Astrocyte (in vitro differentiated cells and primary cell): ENCODE results near the gene GREB1. TPM values are rescaled to one million over a fixed set of nuclear protein-coding genes. Genes with fewer than 3 reads are reported as not detected.

Source experiments
- DNase-seq: peaks from one replicate; pipeline ENCODE4 v3.0.0-alpha.2; 2010; ENCODE audit warnings: low read depth
- FAIRE-seq: peaks from 2 replicates; lab custom pipeline; 2011; peaks lifted over from hg19 to GRCh38; lab: Jason Lieb, UNC
- H2AFZ ChIP-seq: 2 replicates; pipeline ENCODE4 v1.6.0; 2012; ENCODE audit warnings: low read depth, low read length, inconsistent platforms
- H3K27ac ChIP-seq: 2 replicates; pipeline ENCODE4 v1.5.1; 2011; ENCODE audit warnings: low read depth, low read length, inconsistent platforms
- H3K27me3 ChIP-seq: 2 replicates; pipeline ENCODE4 v1.6.0; 2011; ENCODE audit warnings: low read length, inconsistent platforms; ENCODE audit not compliant: insufficient read depth
- H3K36me3 ChIP-seq: 2 replicates; pipeline ENCODE4 v1.5.1; 2011; ENCODE audit warnings: low read length, inconsistent platforms; ENCODE audit not compliant: insufficient read depth
- H3K4me1 ChIP-seq: 2 replicates; pipeline ENCODE4 v1.5.1; 2011; ENCODE audit warnings: low read length, inconsistent platforms; ENCODE audit not compliant: insufficient read depth
- H3K4me2 ChIP-seq: 2 replicates; pipeline ENCODE4 v1.6.0; 2012; ENCODE audit warnings: low read length, inconsistent platforms
- H3K4me3 ChIP-seq: 2 replicates; pipeline ENCODE4 v1.5.1; 2011; ENCODE audit warnings: low read depth, mild to moderate bottlenecking, low read length, inconsistent platforms; ENCODE audit not compliant: insufficient read depth
- H3K79me2 ChIP-seq: 2 replicates; pipeline ENCODE4 v1.6.0; 2012; ENCODE audit warnings: mild to moderate bottlenecking, low read length, inconsistent platforms; ENCODE audit not compliant: insufficient read depth
- H3K9ac ChIP-seq: 2 replicates; pipeline ENCODE4 v1.6.0; 2012; ENCODE audit warnings: mild to moderate bottlenecking, low read length, inconsistent platforms
- H3K9me3 ChIP-seq: 2 replicates; pipeline ENCODE4 v1.5.1; 2012; ENCODE audit warnings: low read depth, mild to moderate bottlenecking, low read length, inconsistent platforms; ENCODE audit not compliant: insufficient read depth
- H4K20me1 ChIP-seq: 2 replicates; pipeline ENCODE4 v1.6.0; 2012; ENCODE audit warnings: low read length, inconsistent platforms; ENCODE audit not compliant: insufficient read depth
- H3K27ac Mint-ChIP-seq: one replicate; pipeline ENCODE4 v1.8.0; 2021; ENCODE audit warnings: mild to moderate bottlenecking, mixed read lengths; ENCODE audit not compliant: unreplicated experiment
- H3K27me3 Mint-ChIP-seq: one replicate; pipeline ENCODE4 v1.8.0; 2021; ENCODE audit warnings: low read depth, mixed read lengths; ENCODE audit not compliant: unreplicated experiment
- H3K36me3 Mint-ChIP-seq: one replicate; pipeline ENCODE4 v1.8.0; 2021; ENCODE audit warnings: low read depth, mixed read lengths; ENCODE audit not compliant: unreplicated experiment
- H3K4me1 Mint-ChIP-seq: one replicate; pipeline ENCODE4 v1.8.0; 2021; ENCODE audit warnings: low read depth, mixed read lengths; ENCODE audit not compliant: unreplicated experiment
- H3K4me3 Mint-ChIP-seq: one replicate; pipeline ENCODE4 v1.8.0; 2021; ENCODE audit warnings: mild to moderate bottlenecking, moderate library complexity, mixed read lengths; ENCODE audit not compliant: unreplicated experiment
- H3K9me3 Mint-ChIP-seq: one replicate; pipeline ENCODE4 v1.8.0; 2021; ENCODE audit warnings: mild to moderate bottlenecking, mixed read lengths; ENCODE audit not compliant: unreplicated experiment
- EZH2 ChIP-seq: IDR thresholded peaks from 2 replicates; pipeline ENCODE4 v1.6.1; 2012; ENCODE audit warnings: mild to moderate bottlenecking, low read length, inconsistent platforms; ENCODE audit not compliant: insufficient read depth
- total RNA-seq: library from RNA; stranded (reverse); gene quantifications from 2 replicates; pipeline ENCODE4 v1.2.1, GENCODE V29; 2021
- TF ChIP-seq, protein P1 (sequence below): IDR thresholded peaks from 2 replicates; pipeline ENCODE4 v1.5.1; 2011; ENCODE audit warnings: low read depth, mild to moderate bottlenecking, inconsistent platforms, low read length, moderate library complexity; ENCODE audit not compliant: insufficient read depth

GREB1 gene
- total RNA-seq, 1 donor from 2014 or later = 14.5 TPM

DNA sequence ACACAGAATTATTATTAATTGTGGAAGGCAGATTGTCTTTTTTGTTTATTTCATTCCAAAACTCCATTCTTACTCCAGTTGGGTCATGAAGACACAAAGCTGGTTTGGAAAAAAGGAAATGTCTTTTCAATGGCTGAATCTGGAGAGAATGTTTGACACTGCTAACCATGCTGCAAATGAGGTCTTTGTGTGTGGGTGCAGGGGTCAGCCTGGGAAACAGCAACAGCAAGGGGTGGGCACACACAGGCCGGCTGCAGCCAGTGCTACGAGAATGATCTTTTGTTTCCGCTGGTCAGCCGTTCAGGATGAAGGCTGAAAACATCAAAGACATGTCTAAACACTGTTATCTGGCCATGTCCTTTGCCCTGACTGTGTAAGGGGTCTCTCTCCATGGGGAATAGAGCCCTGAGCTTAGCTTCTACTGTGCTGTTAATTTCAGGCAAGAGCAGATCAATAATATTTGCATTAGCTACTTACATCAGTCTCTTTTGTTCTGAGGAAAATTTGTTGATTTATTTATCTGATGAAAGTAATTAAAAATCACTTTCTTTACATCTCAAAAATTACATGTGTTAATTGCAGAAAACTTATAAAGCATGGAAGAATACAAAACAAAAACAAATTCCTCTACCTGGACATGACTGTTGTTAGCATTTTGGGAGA lies 34.6 kb upstream of the GREB1 start:
- Histone ChIP-seq H3K9me3 (peaks cover 3% of the 10 kb centered on the region), H2AFZ (no peak overlapping the region), H3K27me3 (peaks cover 25% of the 10 kb centered on the region), H3K79me2 (no peaks in the 10 kb centered on the region), H3K36me3 (no peaks in the 10 kb centered on the region), H3K4me2 (no peak overlapping the region), H3K4me1 (peaks cover 5% of the 10 kb centered on the region), H3K4me3 (no peak overlapping the region), H3K9ac (no peak overlapping the region), H4K20me1 (no peaks in the 10 kb centered on the region), H3K27ac (no peak overlapping the region)
- Mint-ChIP-seq H3K27ac (peak overlapping the region; percentile 72), H3K9me3 (peaks cover 6% of the 10 kb centered on the region), H3K36me3 (no peaks in the 10 kb centered on the region), H3K4me3 (peak overlapping the region; percentile 27), H3K4me1 (peaks cover 23% of the 10 kb centered on the region), H3K27me3 (no peaks in the 10 kb centered on the region)
- FAIRE-seq (no peak), DNase-seq (no peak)
- TF ChIP-seq EZH2 = no peak
- TF ChIP-seq, protein P1, sequence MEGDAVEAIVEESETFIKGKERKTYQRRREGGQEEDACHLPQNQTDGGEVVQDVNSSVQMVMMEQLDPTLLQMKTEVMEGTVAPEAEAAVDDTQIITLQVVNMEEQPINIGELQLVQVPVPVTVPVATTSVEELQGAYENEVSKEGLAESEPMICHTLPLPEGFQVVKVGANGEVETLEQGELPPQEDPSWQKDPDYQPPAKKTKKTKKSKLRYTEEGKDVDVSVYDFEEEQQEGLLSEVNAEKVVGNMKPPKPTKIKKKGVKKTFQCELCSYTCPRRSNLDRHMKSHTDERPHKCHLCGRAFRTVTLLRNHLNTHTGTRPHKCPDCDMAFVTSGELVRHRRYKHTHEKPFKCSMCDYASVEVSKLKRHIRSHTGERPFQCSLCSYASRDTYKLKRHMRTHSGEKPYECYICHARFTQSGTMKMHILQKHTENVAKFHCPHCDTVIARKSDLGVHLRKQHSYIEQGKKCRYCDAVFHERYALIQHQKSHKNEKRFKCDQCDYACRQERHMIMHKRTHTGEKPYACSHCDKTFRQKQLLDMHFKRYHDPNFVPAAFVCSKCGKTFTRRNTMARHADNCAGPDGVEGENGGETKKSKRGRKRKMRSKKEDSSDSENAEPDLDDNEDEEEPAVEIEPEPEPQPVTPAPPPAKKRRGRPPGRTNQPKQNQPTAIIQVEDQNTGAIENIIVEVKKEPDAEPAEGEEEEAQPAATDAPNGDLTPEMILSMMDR = no peak

- no peaks in the 10 kb centered on the region for H3K27me3 Mint-ChIP-seq
- no peak overlapping the region for H3K9ac ChIP-seq
- peaks cover 26% of the 10 kb centered on the region for H3K4me1 Mint-ChIP-seq
- no peak overlapping the region for H3K4me2 ChIP-seq
- no peaks in the 10 kb centered on the region for H3K36me3 Mint-ChIP-seq
- H2AFZ ChIP-seq = no peak overlapping the region
- no peak overlapping the region for H3K4me3 ChIP-seq
- no peaks in the 10 kb centered on the region for H4K20me1 ChIP-seq
- H3K9me3 ChIP-seq = peaks cover 3% of the 10 kb centered on the region
- no peak for TF ChIP-seq EZH2
- TF ChIP-seq, protein P1 = no peak
- no peak overlapping the region for H3K4me3 Mint-ChIP-seq
- no peak overlapping the region for H3K27ac Mint-ChIP-seq
- FAIRE-seq = no peak
- peaks cover 6% of the 10 kb centered on the region for H3K9me3 Mint-ChIP-seq
- no peak for DNase-seq
- peaks cover 12% of the 10 kb centered on the region for H3K27me3 ChIP-seq
- no peaks in the 10 kb centered on the region for H3K79me2 ChIP-seq
- peaks cover 4% of the 10 kb centered on the region for H3K4me1 ChIP-seq
- no peak overlapping the region for H3K27ac ChIP-seq
- no peaks in the 10 kb centered on the region for H3K36me3 ChIP-seq
Measured at GRCh38 chr2:11500702-11501303, 33.0 kb upstream of the GREB1 start.

GRCh38 chr2:11502740-11503292 lies 31.0 kb upstream of the GREB1 start:
- H3K27ac ChIP-seq = no peak overlapping the region
- TF ChIP-seq EZH2 = no peak
- TF ChIP-seq, protein P1 = no peak
- no peak overlapping the region for H3K4me3 ChIP-seq
- Mint-ChIP-seq H3K9me3 (peaks cover 6% of the 10 kb centered on the region), H3K27me3 (no peaks in the 10 kb centered on the region), H3K36me3 (no peaks in the 10 kb centered on the region), H3K4me1 (peaks cover 34% of the 10 kb centered on the region), H3K27ac (peak overlapping the region; percentile 30), H3K4me3 (no peak overlapping the region)
- H3K4me1 ChIP-seq = no peaks in the 10 kb centered on the region
- FAIRE-seq = no peak
- H3K79me2 ChIP-seq = no peaks in the 10 kb centered on the region
- no peak for DNase-seq
- H3K4me2 ChIP-seq = no peak overlapping the region
- H3K9me3 ChIP-seq = peaks cover 3% of the 10 kb centered on the region
- H3K36me3 ChIP-seq = no peaks in the 10 kb centered on the region
- H4K20me1 ChIP-seq = no peaks in the 10 kb centered on the region
- no peak overlapping the region for H3K9ac ChIP-seq
- H3K27me3 ChIP-seq = peaks cover 8% of the 10 kb centered on the region
- no peak overlapping the region for H2AFZ ChIP-seq
